ENCODE results near the gene SYNE1. TPM values are rescaled to one million over a fixed set of nuclear protein-coding genes. Genes with fewer than 3 reads are reported as not detected.

Gene SYNE1
- polyA plus RNA-seq, 1 donor from 2014 or later: 38.5 TPM

DNA sequence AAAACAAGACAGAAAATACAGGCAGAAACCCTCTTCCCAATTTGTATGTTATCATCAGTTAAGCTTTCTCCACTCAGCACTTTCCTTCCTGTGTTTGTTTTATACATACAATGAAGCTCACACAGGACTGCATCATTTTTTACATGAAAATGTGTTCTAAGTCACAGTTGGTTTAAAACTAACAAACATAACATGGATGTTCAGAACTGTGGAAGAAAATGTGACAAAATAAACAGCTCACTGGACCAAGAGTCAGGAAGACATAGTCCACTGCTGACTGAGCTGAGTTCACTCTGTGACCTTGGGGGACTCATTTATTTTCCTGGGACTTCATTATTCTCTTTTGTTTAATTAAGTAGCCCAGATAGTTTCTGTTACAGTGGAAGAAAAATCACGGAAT is 331.5 kb downstream of the SYNE1 start:
- no peak overlapping the region for H3K27ac ChIP-seq (ENCODE audit: low read length)
- no peak overlapping the region for H3K4me3 ChIP-seq (ENCODE audit: low read length)
- no peak overlapping the region for H3K9ac ChIP-seq (ENCODE audit: low read length)
- H3F3A ChIP-seq (ENCODE audit: insufficient read depth, low read length, poor library complexity, severe bottlenecking): no peaks in the 10 kb centered on the region
- H3K9me2 ChIP-seq (ENCODE audit: insufficient read depth, low read length): no peaks in the 10 kb centered on the region
- TF ChIP-seq SMC3 (conservative IDR thresholded peaks at IDR 0.05; ENCODE audit: poor library complexity) (no peak), EZH2 (IDR thresholded peaks at IDR 0.05; ENCODE audit: borderline replicate concordance, insufficient read depth, low read length, poor library complexity, severe bottlenecking) (no peak), MXI1 (conservative IDR thresholded peaks at IDR 0.05; ENCODE audit: poor library complexity, severe bottlenecking) (no peak), TAF1 (IDR thresholded peaks at IDR 0.05; ENCODE audit: low read depth) (no peak), EP300 (conservative IDR thresholded peaks at IDR 0.05; ENCODE audit: poor library complexity, severe bottlenecking) (no peak), RAD21 (conservative IDR thresholded peaks at IDR 0.05) (no peak), POLR2AphosphoS5 (IDR thresholded peaks at IDR 0.05) (no peak)
- TF ChIP-seq, protein P1, sequence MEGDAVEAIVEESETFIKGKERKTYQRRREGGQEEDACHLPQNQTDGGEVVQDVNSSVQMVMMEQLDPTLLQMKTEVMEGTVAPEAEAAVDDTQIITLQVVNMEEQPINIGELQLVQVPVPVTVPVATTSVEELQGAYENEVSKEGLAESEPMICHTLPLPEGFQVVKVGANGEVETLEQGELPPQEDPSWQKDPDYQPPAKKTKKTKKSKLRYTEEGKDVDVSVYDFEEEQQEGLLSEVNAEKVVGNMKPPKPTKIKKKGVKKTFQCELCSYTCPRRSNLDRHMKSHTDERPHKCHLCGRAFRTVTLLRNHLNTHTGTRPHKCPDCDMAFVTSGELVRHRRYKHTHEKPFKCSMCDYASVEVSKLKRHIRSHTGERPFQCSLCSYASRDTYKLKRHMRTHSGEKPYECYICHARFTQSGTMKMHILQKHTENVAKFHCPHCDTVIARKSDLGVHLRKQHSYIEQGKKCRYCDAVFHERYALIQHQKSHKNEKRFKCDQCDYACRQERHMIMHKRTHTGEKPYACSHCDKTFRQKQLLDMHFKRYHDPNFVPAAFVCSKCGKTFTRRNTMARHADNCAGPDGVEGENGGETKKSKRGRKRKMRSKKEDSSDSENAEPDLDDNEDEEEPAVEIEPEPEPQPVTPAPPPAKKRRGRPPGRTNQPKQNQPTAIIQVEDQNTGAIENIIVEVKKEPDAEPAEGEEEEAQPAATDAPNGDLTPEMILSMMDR (IDR thresholded peaks at IDR 0.05; ENCODE audit: poor library complexity, severe bottlenecking): no peak
- TF ChIP-seq, protein P2, sequence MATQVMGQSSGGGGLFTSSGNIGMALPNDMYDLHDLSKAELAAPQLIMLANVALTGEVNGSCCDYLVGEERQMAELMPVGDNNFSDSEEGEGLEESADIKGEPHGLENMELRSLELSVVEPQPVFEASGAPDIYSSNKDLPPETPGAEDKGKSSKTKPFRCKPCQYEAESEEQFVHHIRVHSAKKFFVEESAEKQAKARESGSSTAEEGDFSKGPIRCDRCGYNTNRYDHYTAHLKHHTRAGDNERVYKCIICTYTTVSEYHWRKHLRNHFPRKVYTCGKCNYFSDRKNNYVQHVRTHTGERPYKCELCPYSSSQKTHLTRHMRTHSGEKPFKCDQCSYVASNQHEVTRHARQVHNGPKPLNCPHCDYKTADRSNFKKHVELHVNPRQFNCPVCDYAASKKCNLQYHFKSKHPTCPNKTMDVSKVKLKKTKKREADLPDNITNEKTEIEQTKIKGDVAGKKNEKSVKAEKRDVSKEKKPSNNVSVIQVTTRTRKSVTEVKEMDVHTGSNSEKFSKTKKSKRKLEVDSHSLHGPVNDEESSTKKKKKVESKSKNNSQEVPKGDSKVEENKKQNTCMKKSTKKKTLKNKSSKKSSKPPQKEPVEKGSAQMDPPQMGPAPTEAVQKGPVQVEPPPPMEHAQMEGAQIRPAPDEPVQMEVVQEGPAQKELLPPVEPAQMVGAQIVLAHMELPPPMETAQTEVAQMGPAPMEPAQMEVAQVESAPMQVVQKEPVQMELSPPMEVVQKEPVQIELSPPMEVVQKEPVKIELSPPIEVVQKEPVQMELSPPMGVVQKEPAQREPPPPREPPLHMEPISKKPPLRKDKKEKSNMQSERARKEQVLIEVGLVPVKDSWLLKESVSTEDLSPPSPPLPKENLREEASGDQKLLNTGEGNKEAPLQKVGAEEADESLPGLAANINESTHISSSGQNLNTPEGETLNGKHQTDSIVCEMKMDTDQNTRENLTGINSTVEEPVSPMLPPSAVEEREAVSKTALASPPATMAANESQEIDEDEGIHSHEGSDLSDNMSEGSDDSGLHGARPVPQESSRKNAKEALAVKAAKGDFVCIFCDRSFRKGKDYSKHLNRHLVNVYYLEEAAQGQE (IDR thresholded peaks at IDR 0.05; ENCODE audit: borderline replicate concordance): no peak
- H3K9me3 ChIP-seq (ENCODE audit: low read length): no peaks in the 10 kb centered on the region
- H3K79me2 ChIP-seq (replicated peaks; ENCODE audit: insufficient read depth, low read length): peaks cover 8% of the 10 kb centered on the region
- no peak overlapping the region for H3K4me2 ChIP-seq (ENCODE audit: low read length)
- no peak overlapping the region for H2AFZ ChIP-seq (ENCODE audit: low read depth, low read length)
- no peaks in the 10 kb centered on the region for H3K27me3 ChIP-seq (ENCODE audit: insufficient read depth, low read depth, low read length)
- no peaks in the 10 kb centered on the region for H4K20me1 ChIP-seq (ENCODE audit: insufficient read depth)
- H3K36me3 ChIP-seq (ENCODE audit: insufficient read depth, low read length): no peaks in the 10 kb centered on the region

DNA sequence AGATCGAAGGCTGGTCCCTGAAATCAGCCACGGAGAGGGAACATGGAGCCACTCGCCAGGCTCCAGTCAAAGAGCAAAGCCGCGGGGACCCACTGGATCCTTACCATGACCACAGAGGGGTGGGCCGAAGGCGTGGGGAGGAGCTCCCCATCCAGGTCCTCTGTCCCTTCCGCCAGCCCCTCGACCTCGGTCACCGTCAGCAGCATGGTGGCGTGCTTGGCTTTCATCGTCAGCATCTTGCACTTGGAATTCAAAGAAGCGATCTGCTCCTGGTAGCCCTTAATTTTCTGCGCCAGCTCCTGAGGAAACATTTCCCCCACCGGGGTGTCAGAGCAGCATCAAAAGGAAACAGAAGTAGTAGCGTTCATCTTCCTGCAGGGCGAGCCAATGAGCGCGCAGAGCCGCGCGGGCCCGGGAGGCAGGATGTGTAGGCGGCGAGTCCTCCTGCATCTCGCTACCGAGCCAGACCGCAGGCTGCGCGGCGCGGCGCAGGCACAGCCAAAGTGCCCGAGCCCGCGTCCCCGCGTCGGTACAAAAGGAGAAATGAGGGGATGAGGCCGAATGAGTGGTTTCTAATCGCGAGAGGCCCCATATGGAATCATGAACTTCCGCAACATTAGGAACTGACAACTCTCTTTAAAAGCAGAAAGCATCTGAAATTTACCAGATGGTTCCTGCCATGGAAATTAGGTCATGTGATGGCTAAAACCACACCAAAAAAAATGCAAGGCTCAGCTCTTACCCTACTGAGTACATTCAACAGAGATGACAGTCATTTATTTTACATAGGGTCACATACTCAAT is 335.2 kb downstream of the SYNE1 start:
- no peaks in the 10 kb centered on the region for H3K27me3 ChIP-seq (ENCODE audit: insufficient read depth, low read depth, low read length)
- H2AFZ ChIP-seq (ENCODE audit: low read depth, low read length): peak overlapping the region; percentile 87
- TF ChIP-seq EP300 (conservative IDR thresholded peaks at IDR 0.05; ENCODE audit: poor library complexity, severe bottlenecking): peak; percentile 19
- TF ChIP-seq EZH2 (IDR thresholded peaks at IDR 0.05; ENCODE audit: borderline replicate concordance, insufficient read depth, low read length, poor library complexity, severe bottlenecking): no peak
- peak; percentile 75 for TF ChIP-seq TAF1 (IDR thresholded peaks at IDR 0.05; ENCODE audit: low read depth)
- peak; percentile 83 for TF ChIP-seq SMC3 (conservative IDR thresholded peaks at IDR 0.05; ENCODE audit: poor library complexity)
- peak; percentile 75 for TF ChIP-seq MXI1 (conservative IDR thresholded peaks at IDR 0.05; ENCODE audit: poor library complexity, severe bottlenecking)
- TF ChIP-seq, protein P2 (IDR thresholded peaks at IDR 0.05; ENCODE audit: borderline replicate concordance): no peak
- TF ChIP-seq RAD21 (conservative IDR thresholded peaks at IDR 0.05): peak; percentile 73
- TF ChIP-seq POLR2AphosphoS5 (IDR thresholded peaks at IDR 0.05): peak; percentile 50
- TF ChIP-seq, protein P1 (IDR thresholded peaks at IDR 0.05; ENCODE audit: poor library complexity, severe bottlenecking): peak; percentile 87
- H3K9ac ChIP-seq (ENCODE audit: low read length): peak overlapping the region; percentile 76
- H3K27ac ChIP-seq (ENCODE audit: low read length): peak overlapping the region; percentile 82
- H3K4me2 ChIP-seq (ENCODE audit: low read length): peak overlapping the region; percentile 89
- peaks cover 9% of the 10 kb centered on the region for H3K79me2 ChIP-seq (replicated peaks; ENCODE audit: insufficient read depth, low read length)
- no peaks in the 10 kb centered on the region for H3F3A ChIP-seq (ENCODE audit: insufficient read depth, low read length, poor library complexity, severe bottlenecking)
- no peaks in the 10 kb centered on the region for H3K9me3 ChIP-seq (ENCODE audit: low read length)
- no peaks in the 10 kb centered on the region for H3K9me2 ChIP-seq (ENCODE audit: insufficient read depth, low read length)
- H3K4me3 ChIP-seq (ENCODE audit: low read length): peak overlapping the region; percentile 75
- H3K36me3 ChIP-seq (ENCODE audit: insufficient read depth, low read length): no peaks in the 10 kb centered on the region
- no peaks in the 10 kb centered on the region for H4K20me1 ChIP-seq (ENCODE audit: insufficient read depth)
